Posterior vena cava (tissue), 2 donors: ENCODE results near the gene IRF4. TPM values are rescaled to one million over a fixed set of nuclear protein-coding genes. Genes with fewer than 3 reads are reported as not detected.
"Not testable (repeated sequence)": the region's sequence is repeated elsewhere in the genome, so short reads cannot be mapped to it uniquely, and the experiment has no call there.

Experiments used
- DNase-seq: peaks from one replicate; pipeline ENCODE4 v3.0.0-alpha.2; 2020; ENCODE audit warnings: low spot score
- intact Hi-C, 2 donors: fragments of 100-400 bp; cut with DNase I; formaldehyde crosslinking; loops; one replicate each; pipeline versions ENCODE4 v1.14.1 to v1.14.2; 2022 to 2023
- total RNA-seq, 2 donors: library from RNA; stranded (reverse); fragmentation: NEBNext Ultra II Directional; extraction: Animal tissue kit (Norgen Biotek cat#: 25700); gene quantifications; one replicate each; pipeline ENCODE4 v1.2.1, GENCODE V29; 2021
- donor health status: DM: yes; HTN: yes; CAD: no.
- donor health status: DM: yes; HTN: yes; CAD: no.

IRF4 gene
- total RNA-seq, 2 donors from 2014 or later: 1.7 to 2.7 TPM

GRCh38 chr6:404685-405423, 13.3 kb downstream of the IRF4 start:
- no peak for DNase-seq
- intact Hi-C loops: no loop called here

GRCh38 chr6:408148-408547, 16.6 kb downstream of the IRF4 start:
- intact Hi-C loops: no loop called here
- no peak for DNase-seq

GRCh38 chr6:408599-409102, 17.1 kb downstream of the IRF4 start:
- intact Hi-C loops: no loop called here
- peak; percentile 88 for DNase-seq

- intact Hi-C loops: no loop called here
- DNase-seq: no peak
Measured at GRCh38 chr6:409370-409972, 17.9 kb downstream of the IRF4 start.

GRCh38 chr6:410555-411395, 19.2 kb downstream of the IRF4 start:
- intact Hi-C loops: no loop called here
- no peak for DNase-seq

GRCh38 chr6:411402-412145, 20.0 kb downstream of the IRF4 start:
- intact Hi-C loops: no loop called here
- no peak for DNase-seq

- no peak for DNase-seq
- intact Hi-C loops: no loop called here
Measured at GRCh38 chr6:412146-412886, 20.8 kb downstream of the IRF4 start.

- no peak for DNase-seq
- intact Hi-C loops: no loop called here
Measured at GRCh38 chr6:414447-414846, 22.9 kb downstream of the IRF4 start.

- intact Hi-C loops: no loop called here
- DNase-seq: no peak
Measured at GRCh38 chr6:415087-415486, 23.5 kb downstream of the IRF4 start.

GRCh38 chr6:421211-421610, 29.7 kb downstream of the IRF4 start:
- DNase-seq: no peak
- intact Hi-C loops: no loop called here

GRCh38 chr6:422433-423054, 31.0 kb downstream of the IRF4 start:
- no peak for DNase-seq
- intact Hi-C loops: no loop called here

- DNase-seq: no peak
- intact Hi-C loops: no loop called here
Measured at GRCh38 chr6:423055-423798, 31.7 kb downstream of the IRF4 start.

GRCh38 chr6:423799-424345, 32.3 kb downstream of the IRF4 start:
- intact Hi-C loops: no loop called here

GRCh38 chr6:424741-425417, 33.3 kb downstream of the IRF4 start:
- intact Hi-C loops: no loop called here
- peak; percentile 63 for DNase-seq

More at GRCh38 chr6:423799-424345, 32.3 kb downstream of the IRF4 start:
- peak; percentile 70 for DNase-seq

- intact Hi-C loops: not testable (repeated sequence)
Measured at GRCh38 chr6:425418-425788, 33.9 kb downstream of the IRF4 start.

GRCh38 chr6:426198-426738, 34.7 kb downstream of the IRF4 start:
- intact Hi-C loops: not testable (repeated sequence)

More at GRCh38 chr6:425418-425788, 33.9 kb downstream of the IRF4 start:
- DNase-seq: not testable (repeated sequence)

More at GRCh38 chr6:426198-426738, 34.7 kb downstream of the IRF4 start:
- DNase-seq: peak; percentile 52
